AG09319 (cell line): Measurements from ENCODE around the gene ELOA.

Experiments
- DNase-seq: peaks from one replicate; pipeline ENCODE4 v3.0.0-alpha.2; 2010; ENCODE audit warnings: low read depth; ENCODE audit errors: extremely low read depth
- CTCF ChIP-seq: IDR thresholded peaks from 2 replicates; pipeline ENCODE4 v1.5.1; 2011; ENCODE audit warnings: low read depth, mild to moderate bottlenecking, inconsistent platforms, low read length, moderate library complexity

The ELOA gene

GRCh38 chr1:23699280-23700179 is 43.7 kb upstream of the ELOA start:
- no peak for TF ChIP-seq CTCF
- DNase-seq: no peak

GRCh38 chr1:23701310-23701709 is 42.0 kb upstream of the ELOA start:
- no peak for DNase-seq
- TF ChIP-seq CTCF: no peak

GRCh38 chr1:23701996-23702395 is 41.3 kb upstream of the ELOA start:
- no peak for DNase-seq
- no peak for TF ChIP-seq CTCF

GRCh38 chr1:23704834-23705495 is 38.3 kb upstream of the ELOA start:
- no peak for TF ChIP-seq CTCF
- DNase-seq: no peak

GRCh38 chr1:23709229-23709628 is 34.0 kb upstream of the ELOA start:
- DNase-seq: no peak
- TF ChIP-seq CTCF: no peak

- TF ChIP-seq CTCF: peak; percentile 36
- no peak for DNase-seq
Measured at GRCh38 chr1:23718482-23718881, 24.8 kb upstream of the ELOA start.

- TF ChIP-seq CTCF: no peak
- no peak for DNase-seq
Measured at GRCh38 chr1:23719162-23719820, 24.0 kb upstream of the ELOA start.
